ENCODE results near the gene GPR148.

The GPR148 gene

DNA sequence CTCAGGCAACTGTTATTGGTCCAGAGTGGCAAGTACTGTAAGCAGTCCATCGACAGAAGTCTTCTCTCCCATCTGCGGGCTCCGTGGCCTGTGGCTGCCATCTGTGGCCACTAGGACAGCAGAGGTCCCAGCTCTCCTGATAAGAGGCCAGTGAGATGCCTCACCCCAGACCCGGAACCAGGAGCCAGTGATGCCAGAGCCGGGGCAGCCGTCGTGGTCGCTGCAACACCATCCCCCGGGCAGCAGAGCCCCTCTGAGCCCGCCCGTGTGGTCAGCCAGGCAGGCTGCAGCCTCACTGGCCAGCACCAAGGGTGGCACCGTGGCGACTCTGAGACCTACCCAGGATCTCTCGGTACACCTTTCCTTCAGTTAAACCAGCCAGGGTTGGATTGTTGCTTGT, 8.7 kb downstream of the GPR148 start:
- TF ChIP-seq, protein P1, sequence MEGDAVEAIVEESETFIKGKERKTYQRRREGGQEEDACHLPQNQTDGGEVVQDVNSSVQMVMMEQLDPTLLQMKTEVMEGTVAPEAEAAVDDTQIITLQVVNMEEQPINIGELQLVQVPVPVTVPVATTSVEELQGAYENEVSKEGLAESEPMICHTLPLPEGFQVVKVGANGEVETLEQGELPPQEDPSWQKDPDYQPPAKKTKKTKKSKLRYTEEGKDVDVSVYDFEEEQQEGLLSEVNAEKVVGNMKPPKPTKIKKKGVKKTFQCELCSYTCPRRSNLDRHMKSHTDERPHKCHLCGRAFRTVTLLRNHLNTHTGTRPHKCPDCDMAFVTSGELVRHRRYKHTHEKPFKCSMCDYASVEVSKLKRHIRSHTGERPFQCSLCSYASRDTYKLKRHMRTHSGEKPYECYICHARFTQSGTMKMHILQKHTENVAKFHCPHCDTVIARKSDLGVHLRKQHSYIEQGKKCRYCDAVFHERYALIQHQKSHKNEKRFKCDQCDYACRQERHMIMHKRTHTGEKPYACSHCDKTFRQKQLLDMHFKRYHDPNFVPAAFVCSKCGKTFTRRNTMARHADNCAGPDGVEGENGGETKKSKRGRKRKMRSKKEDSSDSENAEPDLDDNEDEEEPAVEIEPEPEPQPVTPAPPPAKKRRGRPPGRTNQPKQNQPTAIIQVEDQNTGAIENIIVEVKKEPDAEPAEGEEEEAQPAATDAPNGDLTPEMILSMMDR (conservative IDR thresholded peaks at IDR 0.05; ENCODE audit: low read length): no peak
- no peak for DNase-seq (ENCODE audit: low read depth)
- H3K4me3 ChIP-seq (ENCODE audit: low read length): no peak overlapping the region

DNA sequence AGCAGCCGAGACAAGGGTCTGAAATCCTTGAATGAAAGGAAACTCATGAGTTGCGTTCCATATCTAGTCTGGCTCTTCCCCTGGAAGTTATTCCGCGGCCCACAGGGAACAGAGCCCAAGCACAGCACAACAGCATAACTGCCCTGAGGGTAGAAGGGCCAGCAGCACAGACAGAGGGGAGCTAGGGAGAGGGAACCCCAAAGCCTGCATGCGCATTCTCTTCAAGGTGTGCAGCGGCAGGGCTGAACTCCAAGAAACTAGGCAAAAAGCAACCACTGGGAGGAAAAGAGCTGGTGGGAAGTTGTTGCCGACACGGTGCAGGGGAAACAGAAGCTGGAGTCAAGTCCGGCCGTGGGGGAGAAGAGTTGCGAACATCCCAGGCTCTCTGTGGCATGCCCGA, 11.8 kb downstream of the GPR148 start:
- TF ChIP-seq, protein P1 (conservative IDR thresholded peaks at IDR 0.05; ENCODE audit: low read length): no peak
- no peak overlapping the region for H3K4me3 ChIP-seq (ENCODE audit: low read length)
- no peak for DNase-seq (ENCODE audit: low read depth)

DNA sequence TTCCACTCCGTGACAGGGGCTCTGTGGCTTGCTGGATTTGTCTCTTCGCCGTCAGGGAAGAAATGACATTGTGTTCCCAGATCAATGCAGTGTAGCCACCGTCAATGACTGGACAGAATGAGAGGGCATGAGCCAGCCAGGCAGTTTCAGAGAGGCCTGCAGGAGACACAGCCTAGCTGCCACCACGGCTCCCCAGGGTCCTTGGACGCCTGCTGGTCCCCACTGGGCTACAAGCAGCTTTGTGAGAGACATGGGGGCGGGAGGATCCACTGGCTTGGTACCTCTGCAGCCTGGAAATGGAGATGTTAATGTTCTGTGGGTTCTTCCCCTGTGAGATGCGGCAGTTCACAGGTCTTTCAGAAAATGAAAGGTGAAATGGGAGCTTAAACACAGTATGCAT, 14.4 kb downstream of the GPR148 start:
- no peak for DNase-seq (ENCODE audit: low read depth)
- TF ChIP-seq, protein P1 (conservative IDR thresholded peaks at IDR 0.05; ENCODE audit: low read length): no peak
- no peak overlapping the region for H3K4me3 ChIP-seq (ENCODE audit: low read length)

DNA sequence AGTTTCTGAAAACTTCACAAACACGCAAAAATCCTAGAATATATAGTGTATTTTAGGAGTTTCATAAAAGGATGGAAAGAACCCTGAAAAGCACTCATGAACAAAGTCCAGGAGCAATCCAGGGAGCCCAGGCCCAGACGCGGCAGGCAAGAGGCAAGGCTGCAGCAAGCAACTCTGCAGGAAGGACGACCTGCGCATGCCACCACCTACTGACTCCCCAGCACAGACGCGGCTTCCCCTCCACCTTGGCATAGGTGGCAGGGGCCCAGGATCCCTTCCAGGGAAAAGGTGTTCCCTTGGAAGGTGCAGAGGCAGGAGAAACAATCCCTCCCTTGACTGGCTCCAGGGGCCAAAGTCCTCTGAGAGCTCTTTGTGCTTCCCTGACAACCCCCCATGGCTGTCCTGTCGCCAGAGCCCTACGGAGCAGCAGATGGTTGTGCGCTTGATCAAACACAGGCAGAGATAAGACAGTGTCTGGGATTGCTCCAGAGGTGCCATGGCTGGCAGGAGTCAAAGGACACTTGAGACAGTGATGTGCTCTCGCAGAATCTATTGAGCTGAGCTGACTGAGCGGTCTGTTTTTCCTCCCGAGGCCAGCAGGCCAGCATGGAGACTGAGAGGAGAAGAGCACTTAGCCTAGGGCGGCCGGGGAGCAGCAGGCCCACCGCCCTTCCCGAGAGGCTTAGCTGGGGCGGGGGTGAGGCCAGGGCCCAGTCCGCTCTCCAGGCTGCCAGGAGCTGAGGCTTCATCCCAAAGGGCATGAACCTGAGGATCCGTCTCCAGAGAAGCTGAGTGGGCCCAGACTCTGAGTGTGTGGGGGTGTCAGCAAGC, 15.6 kb downstream of the GPR148 start:
- no peak for DNase-seq (ENCODE audit: low read depth)
- TF ChIP-seq, protein P1 (conservative IDR thresholded peaks at IDR 0.05; ENCODE audit: low read length): no peak

DNA sequence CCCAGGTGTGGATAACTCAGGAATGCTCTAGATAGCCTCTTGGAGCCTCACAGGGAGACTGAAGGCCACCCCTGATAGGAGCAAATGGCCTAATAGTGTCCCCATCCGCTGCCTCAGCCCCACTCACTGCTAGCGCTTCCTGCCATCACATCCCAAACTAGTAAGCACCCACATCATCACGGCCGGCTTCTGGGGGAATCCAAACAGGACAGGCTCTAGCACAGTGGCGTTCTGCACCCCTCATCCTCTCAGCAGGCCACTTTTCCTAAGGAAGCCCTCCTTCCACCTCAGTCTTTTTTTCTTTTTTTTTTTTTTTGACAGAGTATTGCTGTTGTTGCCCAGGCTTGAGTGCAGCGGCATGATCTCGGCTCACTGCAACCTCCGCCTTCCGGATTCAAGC, 20.2 kb downstream of the GPR148 start:
- no peak overlapping the region for H3K4me3 ChIP-seq (ENCODE audit: low read length)
- TF ChIP-seq, protein P1 (conservative IDR thresholded peaks at IDR 0.05; ENCODE audit: low read length): no peak
- no peak for DNase-seq (ENCODE audit: low read depth)

More for the DNA sequence above, 15.6 kb downstream of the GPR148 start:
- H3K4me3 ChIP-seq (ENCODE audit: low read length): no peak overlapping the region

DNA sequence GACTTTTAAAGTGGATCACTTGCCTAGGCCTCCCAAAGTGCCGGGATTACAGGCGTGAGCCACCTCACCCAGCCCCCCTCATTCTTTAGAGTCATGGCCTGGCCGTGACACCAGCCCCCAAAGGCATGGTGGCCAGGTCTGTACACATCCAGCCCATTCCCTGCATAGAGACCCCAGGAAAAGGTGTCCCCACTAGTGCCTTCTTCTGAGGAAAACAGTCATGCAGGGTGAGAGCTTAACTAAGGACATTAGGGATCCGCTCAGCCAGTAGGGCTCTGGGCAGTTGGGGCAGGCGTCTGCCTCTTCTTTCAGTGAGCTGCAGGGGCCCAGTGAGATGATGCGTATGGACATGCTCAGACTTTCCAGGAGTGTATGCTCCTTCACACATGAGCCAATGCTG, 20.8 kb downstream of the GPR148 start:
- H3K4me3 ChIP-seq (ENCODE audit: low read length): no peak overlapping the region
- no peak for DNase-seq (ENCODE audit: low read depth)
- TF ChIP-seq, protein P1 (conservative IDR thresholded peaks at IDR 0.05; ENCODE audit: low read length): no peak

DNA sequence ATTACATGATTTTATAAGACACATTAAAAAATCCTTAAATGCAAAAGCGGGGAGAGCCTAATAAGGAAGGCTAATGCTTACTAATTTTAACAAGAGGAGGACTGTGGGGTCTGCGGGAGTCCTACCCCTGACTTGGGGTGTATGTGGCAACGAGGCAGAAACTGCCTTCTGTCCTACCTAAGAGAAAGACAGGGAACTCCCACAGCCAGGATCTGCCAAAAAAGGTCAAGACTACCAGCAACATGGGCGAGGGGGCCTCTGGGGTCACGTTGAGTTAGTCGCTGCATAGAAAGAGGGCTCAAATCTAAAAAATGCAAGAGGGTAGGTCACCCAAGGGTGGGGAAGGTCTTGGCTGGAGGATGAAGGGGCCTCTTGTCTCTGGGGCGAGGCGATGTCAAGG, 25.9 kb downstream of the GPR148 start:
- H3K4me3 ChIP-seq (ENCODE audit: low read length): no peak overlapping the region
- TF ChIP-seq, protein P1 (conservative IDR thresholded peaks at IDR 0.05; ENCODE audit: low read length): no peak

More for the DNA sequence above, 25.9 kb downstream of the GPR148 start:
- no peak for DNase-seq (ENCODE audit: low read depth)

All from AG10803 (cell line).